ENCODE data around the gene AMH. TPM values are rescaled to one million over a fixed set of nuclear protein-coding genes. Genes with fewer than 3 reads are reported as not detected.

Gene AMH
- polyA plus RNA-seq, 3 donors = 0.12 TPM; not detected in 2

DNA sequence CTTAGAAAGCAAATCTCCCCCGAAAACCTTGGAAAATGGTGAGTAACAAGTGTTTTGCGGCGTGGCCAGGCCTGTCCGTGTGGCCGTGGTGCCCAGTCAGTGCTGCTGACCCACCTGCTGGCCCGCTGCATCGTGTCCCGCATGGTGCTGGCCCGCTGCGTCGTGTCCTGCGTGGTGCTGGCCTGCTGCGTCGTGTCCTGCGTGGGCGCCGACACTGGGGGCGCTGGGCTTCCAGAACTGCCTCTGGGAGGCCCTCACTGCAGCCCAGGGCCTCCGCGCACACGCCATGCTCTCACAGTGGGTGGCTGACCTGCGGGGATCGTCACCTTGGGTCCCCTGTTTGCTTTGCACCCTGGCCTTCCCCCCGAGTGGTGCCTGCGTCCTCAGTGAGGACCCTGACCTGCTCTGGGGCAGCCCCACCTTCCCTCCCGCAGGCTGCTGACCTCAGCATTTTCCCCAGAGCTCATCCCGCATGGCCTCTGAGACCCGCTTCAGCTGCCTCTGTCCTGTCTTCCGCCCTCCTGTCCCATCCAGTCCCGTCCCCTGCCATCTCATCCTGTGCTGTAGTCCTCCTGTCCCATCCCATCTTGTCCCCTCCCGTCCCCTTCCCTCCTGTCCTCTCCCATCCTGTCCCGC lies 23.6 kb upstream of the AMH start:
- Histone ChIP-seq H3K27me3 (ENCODE audit: control insufficient read depth in 2 of 2, insufficient read depth in 2 of 2, low read length in 2 of 2) (no peaks in the 10 kb centered on the region), H4K20me1 (ENCODE audit: insufficient read depth, low read length) (peaks cover 50% of the 10 kb centered on the region), H3K4me3 (replicated peaks in 1 of 3; ENCODE audit: low read depth in 2 of 3, low read length in 3 of 3) (no peak overlapping the region), H3K4me1 (ENCODE audit: control insufficient read depth in 1 of 2, insufficient read depth in 2 of 2, low read length in 2 of 2) (peaks cover 0 to 10% of the 10 kb centered on the region in 2 donors), H3K4me2 (replicated peaks; ENCODE audit: extremely low read depth, low read length, poor library complexity, severe bottlenecking) (no peak overlapping the region), H3K9me3 (replicated peaks in 1 of 2; ENCODE audit: control insufficient read depth in 1 of 2, insufficient read depth in 1 of 2, low read length in 2 of 2) (no peaks in the 10 kb centered on the region), H3K27ac (ENCODE audit: low read depth in 1 of 2, low read length in 2 of 2) (no peak overlapping the region), H2AFZ (ENCODE audit: insufficient read depth, low read depth, low read length, poor library complexity, severe bottlenecking) (no peak overlapping the region), H3K79me2 (ENCODE audit: insufficient read depth, low read length) (peaks cover 5% of the 10 kb centered on the region), H3K9ac (ENCODE audit: insufficient read depth, low read length, poor library complexity, severe bottlenecking) (no peak overlapping the region), H3K36me3 (replicated peaks in 1 of 2; ENCODE audit: control insufficient read depth in 1 of 2, insufficient read depth in 2 of 2, low read length in 2 of 2) (peaks cover 67 to 90% of the 10 kb centered on the region in 2 donors)
- Mint-ChIP-seq H3K4me1 (no peaks in the 10 kb centered on the region), H3K4me3 (no peak overlapping the region), H3K27ac (peak overlapping the region in 5 of 7 donors; percentile 13 to 74 (median 33)), H3K27me3 (ENCODE audit: low read depth in 3 of 3) (no peaks in the 10 kb centered on the region), H3K9me3 (peaks cover 0 to 3% (median 0%) of the 10 kb centered on the region in 7 donors), H3K36me3 (peaks cover 57 to 86% of the 10 kb centered on the region in 2 donors)
- 98% methylated on average over 32 of the region's 32 CpGs for WGBS (ENCODE audit: insufficient coverage)
- TF ChIP-seq, protein P1, sequence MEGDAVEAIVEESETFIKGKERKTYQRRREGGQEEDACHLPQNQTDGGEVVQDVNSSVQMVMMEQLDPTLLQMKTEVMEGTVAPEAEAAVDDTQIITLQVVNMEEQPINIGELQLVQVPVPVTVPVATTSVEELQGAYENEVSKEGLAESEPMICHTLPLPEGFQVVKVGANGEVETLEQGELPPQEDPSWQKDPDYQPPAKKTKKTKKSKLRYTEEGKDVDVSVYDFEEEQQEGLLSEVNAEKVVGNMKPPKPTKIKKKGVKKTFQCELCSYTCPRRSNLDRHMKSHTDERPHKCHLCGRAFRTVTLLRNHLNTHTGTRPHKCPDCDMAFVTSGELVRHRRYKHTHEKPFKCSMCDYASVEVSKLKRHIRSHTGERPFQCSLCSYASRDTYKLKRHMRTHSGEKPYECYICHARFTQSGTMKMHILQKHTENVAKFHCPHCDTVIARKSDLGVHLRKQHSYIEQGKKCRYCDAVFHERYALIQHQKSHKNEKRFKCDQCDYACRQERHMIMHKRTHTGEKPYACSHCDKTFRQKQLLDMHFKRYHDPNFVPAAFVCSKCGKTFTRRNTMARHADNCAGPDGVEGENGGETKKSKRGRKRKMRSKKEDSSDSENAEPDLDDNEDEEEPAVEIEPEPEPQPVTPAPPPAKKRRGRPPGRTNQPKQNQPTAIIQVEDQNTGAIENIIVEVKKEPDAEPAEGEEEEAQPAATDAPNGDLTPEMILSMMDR (IDR thresholded peaks at IDR 0.05) = no peak
- DNase-seq = no peak
- intact Hi-C loops (cut with micrococcal nuclease) = no loop called here

DNA sequence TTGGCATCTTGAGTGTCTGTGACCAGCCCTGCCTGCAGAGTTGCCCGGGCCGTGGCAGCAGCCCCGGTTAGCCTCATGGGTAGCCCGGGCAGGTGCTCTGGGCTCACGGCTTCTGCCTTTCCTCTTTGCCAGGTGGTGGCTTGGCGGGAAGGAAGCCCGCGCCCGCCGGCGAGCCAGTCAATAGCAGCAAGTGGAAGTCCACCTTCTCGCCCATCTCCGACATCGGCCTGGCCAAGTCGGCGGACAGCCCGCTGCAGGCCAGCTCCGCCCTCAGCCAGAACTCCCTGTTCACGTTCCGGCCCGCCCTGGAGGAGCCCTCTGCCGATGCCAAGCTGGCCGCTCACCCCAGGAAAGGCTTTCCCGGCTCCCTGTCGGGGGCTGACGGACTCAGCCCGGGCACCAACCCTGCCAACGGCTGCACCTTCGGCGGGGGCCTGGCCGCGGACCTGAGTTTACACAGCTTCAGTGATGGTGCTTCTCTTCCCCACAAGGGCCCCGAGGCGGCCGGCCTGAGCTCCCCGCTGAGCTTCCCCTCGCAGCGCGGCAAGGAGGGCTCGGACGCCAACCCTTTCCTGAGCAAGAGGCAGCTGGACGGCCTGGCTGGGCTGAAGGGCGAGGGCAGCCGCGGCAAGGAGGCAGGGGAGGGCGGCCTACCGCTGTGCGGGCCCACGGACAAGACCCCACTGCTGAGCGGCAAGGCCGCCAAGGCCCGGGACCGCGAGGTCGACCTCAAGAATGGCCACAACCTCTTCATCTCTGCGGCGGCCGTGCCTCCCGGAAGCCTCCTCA lies 22.9 kb upstream of the AMH start:
- H3K9me3 Mint-ChIP-seq = peaks cover 0 to 3% (median 0%) of the 10 kb centered on the region in 7 donors
- H3K27ac Mint-ChIP-seq = peak overlapping the region in 3 of 7 donors; percentile 21 to 74 (median 33)

More for the DNA sequence above, 22.9 kb upstream of the AMH start:
- no peak for DNase-seq
- WGBS (ENCODE audit: insufficient coverage) = 97% methylated on average over 51 of the region's 59 CpGs
- Histone ChIP-seq H3K4me1 (ENCODE audit: control insufficient read depth in 1 of 2, insufficient read depth in 2 of 2, low read length in 2 of 2) (peaks cover 0 to 10% of the 10 kb centered on the region in 2 donors), H3K9ac (ENCODE audit: insufficient read depth, low read length, poor library complexity, severe bottlenecking) (no peak overlapping the region), H3K9me3 (replicated peaks in 1 of 2; ENCODE audit: control insufficient read depth in 1 of 2, insufficient read depth in 1 of 2, low read length in 2 of 2) (no peaks in the 10 kb centered on the region), H4K20me1 (ENCODE audit: insufficient read depth, low read length) (peaks cover 57% of the 10 kb centered on the region), H3K4me2 (replicated peaks; ENCODE audit: extremely low read depth, low read length, poor library complexity, severe bottlenecking) (no peak overlapping the region), H3K4me3 (replicated peaks in 1 of 3; ENCODE audit: low read depth in 2 of 3, low read length in 3 of 3) (no peak overlapping the region), H2AFZ (ENCODE audit: insufficient read depth, low read depth, low read length, poor library complexity, severe bottlenecking) (no peak overlapping the region), H3K79me2 (ENCODE audit: insufficient read depth, low read length) (peaks cover 6% of the 10 kb centered on the region), H3K36me3 (replicated peaks in 1 of 2; ENCODE audit: control insufficient read depth in 1 of 2, insufficient read depth in 2 of 2, low read length in 2 of 2) (peaks cover 66 to 89% of the 10 kb centered on the region in 2 donors), H3K27me3 (ENCODE audit: control insufficient read depth in 2 of 2, insufficient read depth in 2 of 2, low read length in 2 of 2) (no peaks in the 10 kb centered on the region), H3K27ac (ENCODE audit: low read depth in 1 of 2, low read length in 2 of 2) (no peak overlapping the region)
- Mint-ChIP-seq H3K27me3 (ENCODE audit: low read depth in 3 of 3) (no peaks in the 10 kb centered on the region), H3K4me1 (no peaks in the 10 kb centered on the region), H3K4me3 (no peak overlapping the region), H3K36me3 (peaks cover 50 to 80% of the 10 kb centered on the region in 2 donors)
- TF ChIP-seq, protein P1 (IDR thresholded peaks at IDR 0.05) = no peak
- intact Hi-C loops (cut with micrococcal nuclease) = no loop called here

Measured in CD14-positive monocyte (primary cell).